ENCODE measurements around the gene FDX2.
A peak's percentile ranks its signal among the peaks of the same experiment; 100 is the strongest.
"Not testable (repeated sequence)": the region's sequence is repeated elsewhere in the genome, so short reads cannot be mapped to it uniquely, and the experiment has no call there.

FDX2 gene

DNA sequence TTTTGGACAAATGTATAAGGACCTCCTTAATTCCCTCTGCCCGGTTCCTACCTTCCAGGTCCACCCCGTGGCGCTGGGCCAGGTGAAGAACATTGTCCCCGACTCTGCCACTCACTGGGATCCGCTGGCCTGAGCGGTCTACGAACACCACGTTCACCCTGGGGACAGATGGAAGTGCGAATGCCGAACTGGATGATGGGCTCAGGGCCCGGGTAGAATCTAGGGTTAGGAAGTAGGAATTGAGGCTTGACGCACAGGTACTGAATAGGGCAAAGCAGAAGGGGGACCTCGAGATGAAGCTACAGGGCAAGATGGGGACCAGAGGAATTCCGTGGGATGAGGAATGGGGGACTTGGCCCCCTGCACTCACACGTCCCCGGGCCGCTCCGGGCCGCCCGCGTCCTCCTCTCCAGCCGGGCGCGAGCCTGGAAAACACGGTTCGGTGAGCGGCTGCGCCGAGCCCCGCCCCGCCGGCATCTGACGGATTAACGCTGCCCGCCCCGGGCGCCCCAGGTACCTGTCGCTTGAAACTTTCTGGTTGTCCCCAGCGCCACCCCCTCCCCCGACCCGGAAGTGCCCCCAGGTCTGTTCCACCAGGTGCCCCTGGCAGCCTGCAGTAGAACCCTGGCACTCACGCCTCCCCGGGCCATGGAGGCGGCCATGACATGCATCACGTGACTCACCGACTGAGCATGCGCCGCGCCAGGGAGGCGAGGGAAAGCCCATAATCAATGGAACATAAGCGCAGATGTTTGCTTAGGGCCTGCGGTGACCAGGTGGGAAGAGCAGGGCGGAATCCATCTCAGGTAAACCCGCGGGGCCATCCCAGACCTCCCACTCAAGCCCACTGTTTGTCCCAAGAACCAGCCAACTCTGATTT lies at the start of gene FDX2:
Gene FDX2 (minus strand): TSS at position 681 of the 880 bp plus-strand sequence. CDS start 19 bp downstream, at position 662.
- peak; percentile 95 for DNase-seq

DNA sequence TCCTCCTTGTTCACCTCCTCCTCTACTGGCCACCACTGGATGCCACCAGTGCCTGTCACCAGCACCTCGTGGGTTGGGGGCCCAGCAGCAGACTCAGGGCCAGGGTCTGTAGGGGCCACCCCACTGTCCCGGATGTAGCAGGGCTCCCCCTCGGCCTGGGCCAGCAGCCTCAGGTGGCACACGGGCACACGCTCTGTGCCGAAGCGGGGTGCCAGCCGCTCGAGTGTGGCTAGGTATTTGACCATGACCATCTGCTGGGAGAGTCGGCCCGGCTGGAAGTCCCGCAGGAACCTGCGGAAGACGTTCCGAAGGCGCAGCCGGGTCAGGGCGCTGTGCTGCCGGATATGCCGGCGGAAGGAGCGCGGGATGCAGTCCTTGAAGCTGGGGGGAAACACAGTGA lies 49.7 kb upstream of the FDX2 start:
- DNase-seq, result no peak

DNA sequence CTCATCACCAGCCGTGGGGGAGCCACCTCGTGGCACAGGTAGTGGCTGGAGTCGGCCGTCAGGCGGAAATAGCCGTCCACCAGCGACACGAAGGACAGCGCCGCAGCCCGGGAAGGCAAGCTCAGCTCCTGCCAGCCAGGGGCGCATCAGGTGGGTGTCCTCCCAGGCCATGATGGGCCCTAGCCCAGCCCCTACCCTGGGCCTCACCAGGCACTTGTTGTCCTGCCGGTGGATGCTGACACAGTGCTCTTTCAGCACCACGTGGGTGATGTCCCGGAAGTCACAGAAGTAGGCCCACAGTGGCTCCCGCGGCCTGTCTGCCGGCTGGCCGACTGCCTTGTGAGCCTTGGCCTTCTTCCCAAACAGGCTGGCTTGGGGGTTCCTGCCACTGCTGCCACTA lies 48.8 kb upstream of the FDX2 start:
- no peak for DNase-seq

DNA sequence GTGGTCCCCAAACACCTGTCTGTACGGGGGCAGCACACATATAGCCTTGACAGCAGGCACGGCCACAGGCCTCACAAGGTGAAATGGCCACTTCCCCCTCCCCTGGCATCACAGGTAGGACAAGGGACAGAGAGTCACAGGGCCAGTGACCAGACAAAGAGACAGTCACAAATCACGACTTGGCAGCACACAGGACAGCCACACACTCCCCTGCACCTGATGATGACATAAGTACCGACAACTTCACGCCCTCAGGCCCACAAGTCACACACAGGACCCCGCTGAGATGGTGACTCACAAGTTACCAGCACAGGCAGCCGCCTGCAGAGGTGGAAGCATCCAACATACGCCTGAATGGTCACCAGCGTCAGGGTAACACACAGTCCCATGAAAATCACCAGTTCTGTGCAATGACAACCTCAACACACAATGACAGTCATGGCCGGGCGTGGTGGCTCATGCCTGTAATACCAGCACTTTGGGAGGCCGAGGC lies 48.0 kb upstream of the FDX2 start:
- DNase-seq, result no peak

DNA sequence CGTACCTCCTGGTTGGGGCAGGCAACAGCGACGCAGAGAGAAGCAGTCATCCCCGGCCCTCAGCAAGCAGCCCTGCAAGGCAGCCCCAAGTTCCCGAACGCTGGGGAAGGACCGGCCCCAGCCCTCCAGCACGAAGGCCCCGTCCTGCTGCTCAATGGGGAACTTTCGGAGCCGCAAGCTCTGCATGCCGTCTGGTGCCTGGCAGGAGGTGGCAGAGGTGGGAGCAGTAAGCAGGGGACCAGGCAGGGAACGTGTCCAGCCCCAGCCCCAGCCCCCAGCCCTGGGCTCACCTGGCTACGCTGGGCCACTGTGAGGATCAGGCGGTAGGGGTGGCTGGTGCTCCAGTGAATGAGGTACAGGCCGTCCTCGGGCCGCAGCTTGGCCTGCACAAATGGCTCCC lies 46.4 kb upstream of the FDX2 start:
- DNase-seq, result no peak

DNA sequence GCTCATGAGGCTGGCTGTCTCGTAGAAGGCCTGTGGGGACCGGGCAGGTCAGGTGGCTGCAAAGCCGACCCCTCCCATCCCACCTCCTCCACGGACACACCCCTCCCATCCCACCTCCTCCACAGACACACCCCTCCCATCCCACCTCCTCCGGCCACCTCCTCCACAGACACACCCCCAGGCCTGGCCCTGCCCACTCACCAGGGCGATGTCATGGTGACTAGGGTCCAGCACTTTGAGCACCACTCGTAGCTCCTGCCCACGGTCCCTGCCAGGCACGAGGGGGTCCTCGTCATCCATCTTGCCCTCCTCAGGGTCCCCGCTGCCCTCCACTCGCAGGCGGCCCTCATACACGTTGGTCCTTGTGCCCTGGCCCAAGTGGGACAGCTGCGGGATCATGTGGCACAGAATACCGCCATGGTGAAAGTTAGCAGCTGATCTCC lies 45.8 kb upstream of the FDX2 start:
- DNase-seq, result no peak

DNA sequence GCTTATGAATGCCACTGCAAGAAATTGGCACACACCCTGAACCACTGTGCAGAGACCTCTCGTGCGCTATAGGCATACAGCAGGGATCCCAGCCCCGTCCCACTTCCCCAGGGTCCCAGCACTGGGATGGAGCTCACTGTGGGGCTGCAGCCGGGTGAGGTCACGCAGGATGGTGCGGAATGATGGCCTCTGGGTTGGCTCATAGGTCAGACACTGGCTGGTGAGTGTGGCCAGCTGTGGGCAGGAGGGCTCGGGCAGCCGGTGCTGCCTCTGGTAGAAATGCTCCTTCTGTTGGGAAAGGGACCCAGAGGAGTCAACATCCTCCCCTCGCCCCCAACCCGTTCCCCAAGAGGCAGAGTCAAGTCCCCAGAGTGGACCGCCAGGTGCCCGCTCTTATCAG lies 40.6 kb upstream of the FDX2 start:
- no peak for DNase-seq

DNA sequence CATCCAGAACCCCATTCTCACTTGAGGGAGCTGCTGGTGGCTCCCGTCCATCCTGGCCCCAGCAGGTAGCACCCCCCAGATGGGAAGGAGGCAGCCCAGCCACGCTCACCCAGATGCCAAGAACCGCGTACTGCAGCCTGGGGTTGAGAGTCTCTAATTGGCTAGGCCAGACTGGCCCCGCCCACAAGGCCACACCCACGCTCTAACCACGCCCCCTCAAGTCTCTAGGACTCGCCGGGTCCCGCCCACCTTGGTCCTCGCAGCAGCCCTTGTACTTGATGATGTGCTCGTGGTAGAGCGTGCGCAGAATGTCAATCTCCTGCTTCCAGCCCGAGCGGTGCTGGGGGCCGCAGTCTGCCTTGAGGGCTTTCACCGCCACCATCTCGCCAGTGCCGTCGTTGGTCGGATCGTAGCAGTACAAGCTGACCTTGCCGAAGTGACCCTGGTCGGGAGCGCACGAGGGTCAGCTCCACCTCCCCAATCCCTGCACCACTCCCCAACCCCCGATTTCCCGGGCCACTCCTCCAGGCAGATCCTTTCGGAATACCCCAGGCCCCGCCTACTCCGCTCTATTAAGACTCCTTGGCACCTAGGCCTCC lies 38.1 kb upstream of the FDX2 start:
- DNase-seq, result peak; percentile 35

DNA sequence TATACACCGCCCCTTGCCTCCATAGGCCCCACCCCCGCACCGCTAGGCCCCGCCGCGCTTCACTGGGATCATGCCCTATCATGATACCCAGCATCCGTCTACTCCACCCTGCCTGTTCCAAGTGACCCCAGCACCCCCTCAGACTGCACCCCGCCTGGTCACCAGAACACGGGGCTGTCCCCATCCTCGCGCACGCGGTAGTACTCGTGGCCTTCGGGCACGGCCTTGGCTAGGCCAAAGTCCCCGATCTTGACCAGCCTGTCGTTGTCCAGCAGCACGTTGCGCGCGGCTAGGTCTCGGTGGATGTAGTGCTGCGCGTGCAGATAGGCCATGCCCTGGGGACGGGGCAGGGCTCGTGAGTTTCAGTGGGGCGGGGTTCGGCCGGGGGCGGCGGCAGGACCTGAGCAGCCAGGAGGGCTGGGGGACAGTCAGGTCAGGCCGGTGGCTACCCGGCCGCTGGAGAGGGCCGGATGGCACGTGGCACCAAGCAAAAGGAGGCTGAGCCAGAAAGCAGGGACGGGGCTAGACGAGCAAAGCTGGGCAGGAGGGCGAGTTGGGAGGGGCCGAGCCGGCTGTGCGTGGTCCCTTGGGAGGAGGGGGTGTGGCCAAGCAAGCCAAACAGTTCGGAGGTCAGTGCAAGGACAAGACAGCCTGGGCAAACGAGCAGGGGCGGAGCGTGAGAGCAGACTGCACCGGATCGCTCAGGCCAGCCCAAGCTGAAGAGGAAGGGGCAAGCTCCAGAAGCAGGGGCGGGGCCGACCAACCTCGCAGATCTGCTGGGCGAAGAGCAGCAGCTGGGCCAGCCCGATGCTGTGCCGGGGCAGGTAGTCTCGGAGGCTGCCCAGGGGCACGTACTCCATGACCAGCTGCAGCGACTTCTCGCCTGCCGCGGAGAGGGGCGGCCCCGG lies 37.2 kb upstream of the FDX2 start:
- no peak for DNase-seq

DNA sequence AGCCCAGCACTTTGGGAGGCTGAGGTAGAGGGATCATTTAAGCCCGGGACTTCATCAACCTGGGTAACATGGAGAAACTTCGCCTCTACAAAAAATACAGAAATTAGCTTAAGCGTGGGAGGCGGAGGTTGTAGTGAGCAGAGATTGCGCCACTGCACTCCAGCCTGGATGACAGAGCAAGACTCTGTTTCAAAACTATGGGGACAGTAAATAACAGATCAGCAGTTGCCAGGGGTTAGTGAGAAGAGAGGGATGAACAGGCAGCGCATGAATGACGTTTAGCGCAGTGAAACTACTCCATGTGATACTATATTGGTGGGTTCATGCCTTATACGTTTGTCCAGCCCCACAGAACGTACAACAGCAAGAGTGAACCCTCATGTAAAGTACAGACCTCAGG lies 30.7 kb upstream of the FDX2 start:
- no peak for DNase-seq

DNA sequence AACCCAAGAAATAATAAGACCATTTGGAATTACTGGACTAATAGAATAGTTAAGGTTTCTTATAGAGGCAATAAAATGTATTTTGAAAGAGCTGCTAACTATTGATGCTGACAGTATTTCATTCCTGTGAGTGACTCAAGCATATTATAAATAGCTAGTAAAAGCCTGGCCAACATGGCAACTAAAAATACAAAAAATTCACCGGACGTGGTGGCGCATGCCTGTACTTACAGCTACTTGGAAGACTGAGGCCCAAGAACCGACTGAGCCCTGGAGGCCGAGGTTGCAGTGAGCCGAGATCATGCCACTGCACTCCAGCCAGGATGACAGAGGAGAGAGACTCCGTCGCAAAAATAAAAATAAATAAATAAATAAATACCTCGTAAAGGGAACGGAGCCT lies 29.0 kb upstream of the FDX2 start:
- DNase-seq, result no peak

DNA sequence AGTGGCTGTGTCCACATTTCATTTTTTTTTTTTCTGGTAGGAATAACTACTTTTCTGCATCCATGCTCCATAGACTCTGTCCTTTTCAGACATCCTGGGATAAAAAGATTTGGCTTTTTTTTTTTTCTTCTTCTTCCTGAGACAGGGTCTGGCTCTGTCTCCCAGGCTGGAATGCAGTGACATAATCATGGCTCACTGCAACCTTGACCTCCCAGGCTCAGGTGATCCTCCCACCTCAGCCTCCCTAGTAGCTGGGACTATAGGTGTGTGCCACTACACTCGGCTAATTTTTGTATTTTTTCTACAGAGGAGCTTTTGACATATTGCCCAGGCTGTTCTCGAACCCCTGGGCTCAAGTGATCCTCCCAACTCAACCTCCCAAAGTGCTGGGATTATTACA lies 27.7 kb upstream of the FDX2 start:
- no peak for DNase-seq

DNA sequence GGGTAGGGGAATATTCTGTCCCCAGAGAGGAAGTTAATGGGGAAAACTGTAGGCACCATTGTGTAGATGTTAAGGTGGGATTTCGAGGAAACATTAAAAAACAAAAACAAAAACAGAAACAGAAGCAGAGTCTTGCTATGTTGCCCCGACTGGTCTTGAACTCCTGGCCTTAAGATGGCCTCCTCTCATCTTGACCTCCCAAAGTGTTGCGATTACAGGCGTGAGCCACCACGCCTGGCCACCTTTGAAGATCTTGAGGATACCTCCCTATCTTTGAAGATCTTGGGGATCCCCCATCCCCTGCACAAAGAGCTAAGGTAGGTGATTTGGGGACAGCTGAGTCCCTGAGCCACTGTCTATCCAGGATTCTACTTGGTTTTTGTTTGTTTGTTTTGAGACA lies 24.2 kb upstream of the FDX2 start:
- DNase-seq, result no peak

DNA sequence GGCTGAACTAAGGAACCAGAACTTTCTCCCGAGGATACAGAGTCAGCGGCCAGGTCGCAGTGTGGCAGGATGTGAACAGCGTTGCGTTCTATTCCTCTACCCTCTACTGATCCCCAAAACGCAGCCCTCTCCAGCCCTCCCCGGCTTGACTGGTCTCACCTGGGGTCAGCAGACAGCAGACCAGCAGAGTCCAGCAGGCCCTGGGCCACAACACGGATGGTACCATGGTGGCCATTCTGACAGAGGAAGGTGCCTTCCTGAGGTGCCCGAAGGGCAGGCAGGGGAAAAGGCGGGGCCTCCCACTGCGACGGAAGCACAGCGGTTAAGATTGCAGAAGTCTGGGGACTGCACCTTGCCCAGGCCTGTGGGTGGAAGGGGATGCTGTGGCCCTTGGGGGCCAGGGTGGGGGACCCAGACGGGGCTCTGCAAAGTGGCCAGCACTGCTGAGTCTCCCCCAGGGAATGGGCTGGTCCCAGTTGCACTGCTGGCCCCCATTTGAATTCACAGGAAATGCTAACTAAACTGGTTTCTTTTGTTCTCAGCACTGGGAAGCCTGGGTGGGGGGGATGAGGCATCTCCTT lies 23.7 kb upstream of the FDX2 start, which contains the start of gene ICAM3:
Gene ICAM3 (minus strand): TSS at position 245 of the 581 bp plus-strand sequence. CDS start 10 bp downstream, at position 235.
- DNase-seq, result peak; percentile 63

DNA sequence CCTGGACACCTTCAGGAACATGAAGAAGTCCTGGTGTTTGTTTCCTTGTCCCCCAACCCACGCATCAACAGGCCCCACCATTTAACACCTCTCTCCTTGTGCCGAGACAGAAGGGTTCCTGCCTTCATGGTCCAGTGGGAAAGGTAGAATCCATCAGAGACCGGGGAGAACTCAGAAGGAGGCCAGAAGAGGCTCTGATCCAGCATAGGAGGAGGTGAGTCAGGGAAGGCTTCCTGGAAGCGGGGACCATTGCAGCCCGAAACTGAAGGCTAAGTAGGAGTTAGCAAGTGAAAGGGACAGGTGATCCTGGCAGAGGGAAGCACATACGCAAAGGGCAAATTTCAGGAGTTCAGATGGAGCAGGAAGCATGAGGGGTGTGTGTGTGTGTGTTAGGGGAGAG lies 23.1 kb upstream of the FDX2 start:
- no peak for DNase-seq

DNA sequence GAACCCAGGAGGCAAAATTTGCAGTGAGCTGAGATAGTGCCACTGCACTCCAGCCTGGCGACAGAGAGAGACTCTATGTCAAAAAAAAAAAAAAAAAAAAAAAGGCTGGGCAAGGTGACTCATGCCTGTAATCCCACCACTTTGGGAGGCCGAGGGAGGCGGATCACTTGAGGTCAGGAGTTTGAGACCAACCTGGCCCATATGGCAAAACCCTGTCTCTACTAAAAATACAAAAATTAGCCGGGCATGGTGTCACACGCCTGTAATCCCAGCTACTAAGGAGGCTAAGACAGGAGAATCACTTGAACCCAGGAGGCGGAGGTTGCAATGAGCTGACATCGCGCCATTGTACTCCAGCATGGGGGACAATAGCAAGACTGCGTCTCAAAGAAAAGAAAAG lies 20.9 kb upstream of the FDX2 start:
- not testable (repeated sequence) for DNase-seq

DNA sequence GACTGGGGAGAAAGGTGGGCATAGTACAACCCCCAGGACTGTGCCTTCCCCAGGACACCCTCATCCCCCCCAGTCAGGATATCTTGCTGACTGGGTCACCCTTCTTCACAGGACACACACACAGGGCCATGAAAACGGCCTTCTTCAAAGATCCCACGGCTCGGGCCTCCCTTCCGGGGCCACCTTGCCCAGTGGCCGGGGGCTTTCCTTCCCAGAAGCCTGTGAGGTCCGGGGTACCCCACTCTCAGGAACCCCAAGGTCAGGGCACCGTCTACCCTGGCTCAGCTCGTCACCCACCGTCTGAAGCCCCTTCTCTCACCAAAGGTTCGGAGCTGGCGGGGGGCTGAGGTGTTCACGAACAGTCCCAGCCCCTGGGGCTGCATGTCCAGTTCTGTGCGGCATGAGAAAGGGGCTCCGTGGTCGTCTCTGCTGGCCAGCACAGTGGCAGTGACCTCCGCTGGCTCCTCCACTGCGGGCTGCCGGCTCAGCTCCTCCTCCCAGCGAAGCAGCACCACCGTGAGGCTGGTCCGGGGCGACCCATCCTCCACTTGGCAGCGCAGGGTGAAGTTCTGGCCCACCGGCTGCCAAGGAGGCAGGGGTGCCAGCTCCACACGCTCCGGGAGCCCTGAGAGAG lies 19.7 kb upstream of the FDX2 start:
- DNase-seq, result no peak

DNA sequence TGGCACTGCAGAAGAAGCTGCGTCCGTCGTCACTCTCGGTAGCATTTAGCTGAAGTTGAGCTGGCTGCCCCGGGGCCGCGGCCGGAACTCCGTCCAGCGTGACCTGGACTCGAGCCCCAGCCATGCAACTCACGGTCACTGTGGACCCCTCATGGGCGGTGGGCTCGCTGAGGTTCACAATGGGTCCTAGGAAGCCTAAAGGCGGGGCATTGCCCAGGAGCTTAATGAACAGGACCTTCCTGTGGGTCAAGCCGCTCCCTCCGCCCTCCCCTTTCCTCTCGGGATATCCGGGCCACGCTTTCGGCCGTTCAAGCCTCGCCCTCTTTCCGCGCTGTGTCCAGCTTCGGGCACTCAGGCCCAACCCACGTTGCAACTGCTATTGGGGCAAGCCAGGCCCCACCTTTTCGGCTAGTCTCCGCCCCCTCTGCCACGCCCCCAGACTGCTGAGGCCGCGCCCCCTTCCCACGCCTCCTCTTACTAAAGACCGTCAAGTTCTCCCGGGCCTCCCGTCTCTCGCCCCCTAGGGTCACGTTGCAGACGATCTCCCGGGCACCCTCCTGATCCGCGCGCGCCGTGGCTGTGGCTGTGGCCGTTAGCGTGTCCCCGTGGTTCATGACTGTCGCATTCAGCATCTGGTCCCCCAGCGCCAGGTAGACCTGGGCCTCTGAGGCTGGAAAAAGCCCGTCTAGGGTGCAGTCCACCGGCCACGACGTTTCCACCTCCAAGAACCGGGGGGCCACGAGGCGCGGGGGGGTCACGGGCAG lies 19.0 kb upstream of the FDX2 start:
- peak; percentile 41 for DNase-seq

DNA sequence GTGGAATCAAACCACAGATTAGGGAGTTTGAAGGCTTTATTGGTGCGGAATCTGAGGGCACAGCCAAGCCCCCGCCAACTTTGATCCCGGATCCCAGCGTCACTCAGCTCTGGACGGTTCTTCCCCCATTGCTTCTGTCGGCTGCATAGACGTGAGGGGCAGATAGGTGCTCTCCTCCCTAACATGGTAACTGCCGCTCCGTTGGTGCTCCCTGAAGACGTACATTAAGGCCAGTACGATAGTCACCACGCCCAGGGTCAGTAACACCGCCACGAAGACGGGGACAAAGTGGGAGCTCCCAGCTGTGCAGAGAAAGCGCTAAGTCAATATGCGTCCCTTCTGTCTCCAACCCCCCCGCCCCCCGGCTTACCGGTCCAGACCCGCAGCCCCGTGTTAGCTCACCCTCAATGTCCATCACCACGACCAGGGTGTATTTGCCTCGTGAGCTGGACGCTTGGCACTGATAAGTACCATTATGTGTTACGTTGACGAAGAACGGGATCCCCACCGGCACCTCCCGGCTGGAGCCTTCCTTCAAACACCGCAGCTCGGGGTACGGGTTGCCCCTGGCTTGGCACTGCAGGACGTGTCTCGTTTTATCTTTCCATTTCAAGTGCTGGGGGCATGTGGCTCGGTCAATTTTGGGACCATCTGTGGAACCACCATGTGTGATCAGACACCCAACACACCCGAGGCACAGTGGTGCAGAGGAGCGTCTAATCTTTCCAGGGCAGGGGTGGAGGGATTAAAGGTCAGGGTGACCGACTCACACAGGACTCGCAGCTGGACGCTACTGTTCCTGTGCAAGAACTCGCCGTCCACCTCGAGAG lies 18.2 kb upstream of the FDX2 start:
- no peak for DNase-seq

DNA sequence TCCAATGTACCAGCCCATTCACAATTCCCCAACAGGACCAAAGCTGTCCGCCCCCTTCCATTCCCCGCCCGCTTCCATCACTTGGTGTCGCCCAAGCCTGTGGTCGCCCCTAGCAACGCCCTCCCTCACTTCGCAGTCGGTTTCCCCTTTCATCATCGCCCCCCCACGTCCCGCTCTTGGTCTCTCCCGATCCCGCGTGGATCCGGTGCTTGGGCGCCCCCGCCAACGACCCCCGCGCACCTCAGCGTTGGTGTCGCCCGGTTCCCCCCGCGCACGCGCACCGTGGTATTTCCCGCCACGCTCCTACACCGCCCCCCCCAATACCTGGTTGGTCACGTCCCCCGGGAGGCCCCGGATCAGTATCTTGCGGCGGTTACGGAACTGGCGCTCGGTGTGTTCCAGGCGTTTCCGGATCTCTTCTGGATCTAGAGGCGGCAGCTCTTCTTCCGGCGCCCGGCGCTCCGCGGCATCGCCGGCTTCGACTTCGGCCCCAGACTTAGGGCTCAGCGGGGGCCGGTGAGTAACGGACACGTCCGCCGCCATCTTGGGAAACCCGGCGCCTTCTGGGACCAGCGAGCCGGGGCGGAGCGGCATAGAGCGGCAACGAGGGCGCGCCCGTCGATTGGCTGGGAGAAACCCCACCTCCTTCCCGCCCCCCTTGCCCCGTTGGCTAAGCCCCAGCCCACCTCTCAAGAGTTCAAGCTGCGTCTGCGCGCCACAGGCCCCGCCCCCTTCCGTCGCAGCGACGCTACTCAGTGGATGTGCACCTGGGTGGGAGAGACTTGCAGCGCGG lies 17.3 kb upstream of the FDX2 start, which contains the start of gene RAVER1:
Gene RAVER1 (minus strand): TSS at position 565 of the 793 bp plus-strand sequence. CDS start 22 bp downstream, at position 543.
- peak; percentile 97 for DNase-seq

Data from stimulated activated CD4-positive, alpha-beta T cell treated with anti-CD3 and anti-CD28 coated beads, Interleukin-12 subunit alpha, Interleukin-12 subunit beta, amount 100 ng/mL, for 4 hours (primary cell).